ENCODE results near the gene NPC1.
"Not testable (repeated sequence)": the region's sequence is repeated elsewhere in the genome, so short reads cannot be mapped to it uniquely, and the experiment has no call there.

Gene NPC1

GRCh38 chr18:23521271-23521670, 65.0 kb downstream of the NPC1 start:
- no peak for DNase-seq (ENCODE audit: low spot score)

GRCh38 chr18:23519734-23520133, 66.6 kb downstream of the NPC1 start:
- no peak for DNase-seq (ENCODE audit: low spot score)

DNA sequence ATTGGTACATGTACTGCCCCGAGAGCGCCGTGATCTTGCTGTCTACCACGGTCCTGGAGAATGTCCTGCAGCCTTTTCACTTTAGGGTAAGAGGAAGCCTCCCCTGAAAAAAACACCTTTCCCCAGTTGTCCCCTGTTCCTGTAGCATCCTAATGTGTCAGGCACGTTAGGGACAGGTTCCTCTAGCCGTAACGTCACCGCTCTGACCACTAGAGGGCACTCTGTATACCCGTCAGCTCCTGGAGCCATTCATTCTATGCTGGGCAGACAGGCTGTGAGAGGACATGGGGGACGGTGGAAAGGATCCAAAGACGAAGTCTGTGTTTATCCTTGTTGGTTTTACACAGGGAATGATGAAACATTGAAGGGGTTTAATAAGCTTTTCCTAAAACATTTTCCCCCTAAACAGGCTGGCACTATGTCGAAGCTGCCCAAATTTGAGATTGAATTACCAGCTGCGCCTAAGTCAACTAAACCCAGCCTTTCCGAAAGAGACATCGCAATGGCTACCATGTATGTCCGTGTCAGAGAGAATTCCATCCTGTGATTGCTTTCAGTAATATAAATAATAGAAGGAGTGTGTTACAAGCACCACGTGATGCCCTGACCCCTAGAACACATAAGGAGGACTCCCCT, 70.3 kb downstream of the NPC1 start:
- peak; percentile 89 for DNase-seq (ENCODE audit: low spot score)

DNA sequence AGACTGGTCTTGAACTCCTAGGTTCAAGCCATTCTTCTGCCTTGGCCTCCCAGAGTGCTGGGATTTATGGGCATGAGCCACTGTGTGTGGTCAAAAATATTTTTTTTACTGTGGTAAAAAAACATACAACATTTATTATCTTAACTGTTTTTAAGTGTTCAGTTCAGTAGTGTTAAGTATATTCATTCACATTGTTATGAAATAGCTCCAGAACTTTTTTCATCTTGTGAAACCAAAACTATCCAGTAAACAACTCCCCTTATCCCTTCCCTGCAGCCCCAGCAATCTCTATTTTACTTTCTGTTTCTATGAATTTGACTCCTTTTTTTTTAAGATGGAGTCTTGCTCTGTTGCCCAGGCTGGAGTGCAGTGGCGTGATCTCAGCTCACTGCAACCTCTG, 73.7 kb downstream of the NPC1 start:
- DNase-seq (ENCODE audit: low spot score): no peak

- DNase-seq (ENCODE audit: low spot score): not testable (repeated sequence)
These were observed 74.1 kb downstream of the NPC1 start for GRCh38 chr18:23512216-23512615.

- not testable (repeated sequence) for DNase-seq (ENCODE audit: low spot score)
These were observed 75.4 kb downstream of the NPC1 start for GRCh38 chr18:23510923-23511322.

GRCh38 chr18:23506393-23506792, 79.9 kb downstream of the NPC1 start:
- no peak for DNase-seq (ENCODE audit: low spot score)

GRCh38 chr18:23504720-23505119, 81.6 kb downstream of the NPC1 start:
- DNase-seq (ENCODE audit: low spot score): no peak

- DNase-seq (ENCODE audit: low spot score): no peak
These were observed 82.4 kb downstream of the NPC1 start for GRCh38 chr18:23503963-23504344.

DNA sequence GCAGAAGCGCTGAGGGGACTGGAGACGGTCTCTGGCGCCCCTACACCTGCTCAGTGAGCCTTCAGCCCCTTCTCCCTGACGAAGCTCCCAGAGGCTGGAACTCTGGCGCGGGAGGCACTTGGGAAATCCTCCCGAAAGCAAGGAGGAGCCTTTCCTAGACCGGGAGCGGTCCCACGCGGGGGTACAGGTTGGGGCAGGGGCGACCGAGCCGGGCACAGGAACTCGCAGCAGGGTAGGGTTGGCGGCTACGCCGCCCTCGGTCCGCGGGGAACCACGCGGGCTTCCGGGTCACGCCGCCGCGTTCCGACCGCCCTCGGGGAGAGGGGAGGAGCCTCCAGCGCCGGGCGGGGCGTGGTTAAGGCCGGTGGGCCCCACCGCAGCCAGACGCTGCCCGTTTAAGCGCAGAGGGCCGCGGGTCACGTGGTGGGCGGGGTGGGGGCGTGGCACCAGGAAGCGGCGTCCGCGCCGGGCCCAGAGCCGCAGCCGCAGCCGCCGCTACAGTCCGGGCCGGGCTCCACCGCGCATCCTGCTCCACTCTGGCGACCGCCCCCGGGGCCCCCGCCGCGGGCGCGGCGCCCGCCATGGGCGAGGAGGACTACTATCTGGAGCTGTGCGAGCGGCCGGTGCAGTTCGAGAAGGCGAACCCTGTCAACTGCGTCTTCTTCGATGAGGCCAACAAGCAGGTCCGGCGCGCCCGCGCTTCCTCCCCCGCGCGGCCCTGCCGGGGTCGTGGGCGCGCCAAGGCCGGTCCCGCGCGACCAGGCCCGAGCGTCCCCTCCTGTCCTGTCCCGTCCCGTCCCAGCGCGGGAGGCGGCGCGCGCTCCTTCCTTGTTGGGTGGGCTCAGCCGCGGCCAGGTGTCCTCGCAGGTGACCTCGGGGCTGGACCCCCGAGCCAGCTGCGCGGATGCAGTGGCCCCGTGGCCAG, 83.0 kb downstream of the NPC1 start, which contains the start of gene RMC1:
Gene RMC1 (plus strand): TSS at position 474 of the 925 bp plus-strand sequence. CDS start 108 bp downstream, at position 582.
- peak; percentile 100 for DNase-seq (ENCODE audit: low spot score)

DNA sequence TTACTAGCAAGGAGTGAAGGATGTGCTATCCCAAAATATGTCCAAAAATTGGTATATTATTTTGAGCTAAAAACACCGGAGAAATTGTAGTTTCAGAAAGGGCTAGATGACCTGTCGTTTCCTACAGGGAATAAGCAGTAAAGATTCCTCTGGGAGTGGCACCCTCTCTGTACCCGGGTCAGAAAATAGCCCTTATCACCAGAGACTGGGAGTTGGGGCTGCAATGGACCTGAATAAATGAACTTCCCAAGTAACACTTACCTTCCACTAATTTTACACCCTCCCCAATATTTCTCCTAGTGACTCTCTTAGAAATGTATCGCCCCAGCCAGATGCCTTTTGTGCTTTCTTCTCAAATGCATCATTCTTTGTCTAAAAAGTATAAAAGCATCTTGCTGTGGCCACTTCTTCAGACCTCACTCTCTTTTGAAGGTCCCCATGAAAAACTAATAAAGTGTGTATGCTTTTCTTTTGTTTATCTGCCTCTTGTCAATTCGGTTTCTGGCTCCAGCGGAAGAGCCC, 83.7 kb downstream of the NPC1 start:
- no peak for DNase-seq (ENCODE audit: low spot score)

DNA sequence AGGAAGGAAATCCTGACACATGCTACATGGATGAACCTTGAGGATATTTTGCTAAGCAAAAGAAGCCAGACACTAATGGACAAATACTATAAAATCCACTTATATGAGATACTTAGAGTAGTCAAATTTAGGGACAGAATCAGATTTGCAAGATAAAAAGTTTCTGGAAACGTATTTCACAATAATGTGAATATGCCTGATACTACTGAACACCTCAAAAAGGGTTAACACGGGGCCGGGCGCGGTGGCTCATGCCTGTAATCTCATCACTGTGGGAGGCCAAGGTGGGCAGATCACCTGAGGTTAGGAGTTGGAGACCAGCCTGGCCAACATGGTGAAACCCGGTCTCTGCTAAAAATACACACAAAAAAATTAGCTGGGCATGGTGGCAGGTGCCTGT, 84.7 kb downstream of the NPC1 start:
- DNase-seq (ENCODE audit: low spot score): no peak

DNA sequence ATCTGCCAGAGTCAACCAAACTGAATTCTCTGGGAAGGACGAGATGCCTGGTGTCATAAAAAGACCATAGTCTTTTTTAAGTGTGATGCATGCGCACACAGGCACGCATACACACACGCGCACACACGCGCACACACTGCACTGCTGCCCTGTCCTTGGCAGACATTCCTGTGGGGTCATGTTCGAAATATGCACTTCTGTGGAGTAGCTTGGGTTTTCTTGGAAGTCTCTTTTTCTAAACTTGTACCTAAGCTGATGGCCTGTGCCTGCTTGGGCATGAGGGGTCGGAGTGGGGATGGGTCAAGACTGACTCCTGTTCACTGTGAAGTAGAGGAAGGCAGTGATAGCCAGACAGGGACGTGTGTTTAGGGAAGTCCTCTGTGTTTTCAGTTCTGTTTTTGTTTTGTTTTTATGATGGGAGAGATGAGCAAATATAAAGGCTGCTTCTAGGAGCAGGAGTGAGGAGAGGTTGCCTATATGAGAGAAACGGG, 87.0 kb downstream of the NPC1 start:
- DNase-seq (ENCODE audit: low spot score): no peak

GRCh38 chr18:23498877-23499276, 87.4 kb downstream of the NPC1 start:
- peak; percentile 85 for DNase-seq (ENCODE audit: low spot score)

DNA sequence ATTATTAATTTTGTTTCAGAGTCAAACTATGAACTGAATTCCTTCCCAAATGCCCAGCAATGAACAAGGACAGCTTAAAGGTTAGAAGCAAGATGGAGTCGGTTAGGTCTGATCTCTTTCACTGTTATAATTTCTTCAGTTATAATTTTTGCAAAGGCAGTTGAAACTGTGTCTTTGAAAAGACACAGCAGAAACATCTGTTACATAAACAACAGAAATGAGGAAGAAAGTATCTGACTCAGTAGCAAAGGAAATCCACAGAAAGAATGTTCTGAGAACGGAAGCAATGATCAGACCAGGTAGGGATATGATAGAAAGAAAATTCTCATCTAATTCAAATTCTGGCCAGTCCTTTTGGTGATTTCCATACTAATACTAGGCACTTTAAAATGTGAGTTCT, 88.2 kb downstream of the NPC1 start:
- DNase-seq (ENCODE audit: low spot score): no peak

GRCh38 chr18:23495723-23496440, 90.4 kb downstream of the NPC1 start:
- DNase-seq (ENCODE audit: low spot score): no peak

DNA sequence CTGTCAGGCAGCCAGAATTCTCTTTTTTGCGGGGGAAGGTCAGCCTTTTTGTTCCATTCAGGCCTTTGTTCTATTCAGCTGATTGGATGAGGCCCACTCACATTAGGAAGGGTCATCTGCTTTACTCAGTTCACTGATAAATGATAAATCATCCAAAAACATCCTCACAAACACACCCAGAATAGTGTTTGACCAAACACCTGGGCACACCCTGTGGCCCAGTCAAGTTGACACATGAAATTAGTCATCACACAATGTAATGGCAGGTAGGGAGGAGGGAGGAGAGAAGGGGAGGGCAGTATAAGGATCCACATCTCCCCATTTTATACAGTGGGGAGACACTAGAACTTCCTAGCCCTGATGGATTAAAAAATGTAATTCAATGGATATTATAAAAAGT, 91.3 kb downstream of the NPC1 start:
- no peak for DNase-seq (ENCODE audit: low spot score)

GRCh38 chr18:23493654-23494053, 92.7 kb downstream of the NPC1 start:
- DNase-seq (ENCODE audit: low spot score): peak; percentile 42

- not testable (repeated sequence) for DNase-seq (ENCODE audit: low spot score)
These were observed 96.7 kb downstream of the NPC1 start for GRCh38 chr18:23489586-23489985.

GRCh38 chr18:23487738-23488570, 98.4 kb downstream of the NPC1 start:
- no peak for DNase-seq (ENCODE audit: low spot score)

GRCh38 chr18:23485386-23485785, 100.9 kb downstream of the NPC1 start:
- DNase-seq (ENCODE audit: low spot score): no peak

Measured in D341Med (cell line).